Esophagus squamous epithelium (tissue), 4 donors: ENCODE measurements around the gene CACNA2D2.

Experiments used
- POLR2A ChIP-seq, 4 donors: fragments of 450-650 bp; IDR thresholded peaks; one replicate each; pipeline ENCODE4 v1.6.1; 2017; ENCODE audit warnings: antibody characterized with exemption in 4 of 4, mild to moderate bottlenecking in 4 of 4, moderate library complexity in 3 of 4
- TF ChIP-seq, protein P1 (sequence below), 6 experiments: fragments of 450-650 bp in 4 of 6; fragments of 200-600 bp in 2 of 6; sonication (generic) in 2 of 6; IDR thresholded peaks; one replicate each; pipeline ENCODE4 v1.5.1; 2016 to 2019; ENCODE audit warnings: antibody characterized with exemption in 6 of 6, mild to moderate bottlenecking in 4 of 6, moderate library complexity in 4 of 6

DNA sequence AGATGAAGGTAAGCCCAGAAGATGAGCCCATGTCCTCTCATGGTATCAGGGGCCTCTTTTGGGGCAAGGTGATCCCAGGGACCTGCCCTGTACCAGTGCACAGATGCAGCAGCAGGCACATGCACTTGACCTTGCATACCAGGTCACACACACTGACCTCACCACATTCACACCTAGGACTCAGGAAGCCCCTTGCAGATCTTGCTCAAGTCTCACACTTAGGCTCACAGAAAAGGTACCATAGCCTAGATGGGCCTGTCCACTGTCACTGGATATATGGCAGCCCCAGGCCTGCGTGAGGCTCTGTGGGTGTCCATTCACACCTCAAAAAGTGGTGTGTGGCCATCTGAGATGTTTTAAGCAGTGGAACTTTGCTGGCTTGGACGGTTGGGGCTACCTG lies 58.7 kb downstream of the CACNA2D2 start:
- TF ChIP-seq, protein P1, sequence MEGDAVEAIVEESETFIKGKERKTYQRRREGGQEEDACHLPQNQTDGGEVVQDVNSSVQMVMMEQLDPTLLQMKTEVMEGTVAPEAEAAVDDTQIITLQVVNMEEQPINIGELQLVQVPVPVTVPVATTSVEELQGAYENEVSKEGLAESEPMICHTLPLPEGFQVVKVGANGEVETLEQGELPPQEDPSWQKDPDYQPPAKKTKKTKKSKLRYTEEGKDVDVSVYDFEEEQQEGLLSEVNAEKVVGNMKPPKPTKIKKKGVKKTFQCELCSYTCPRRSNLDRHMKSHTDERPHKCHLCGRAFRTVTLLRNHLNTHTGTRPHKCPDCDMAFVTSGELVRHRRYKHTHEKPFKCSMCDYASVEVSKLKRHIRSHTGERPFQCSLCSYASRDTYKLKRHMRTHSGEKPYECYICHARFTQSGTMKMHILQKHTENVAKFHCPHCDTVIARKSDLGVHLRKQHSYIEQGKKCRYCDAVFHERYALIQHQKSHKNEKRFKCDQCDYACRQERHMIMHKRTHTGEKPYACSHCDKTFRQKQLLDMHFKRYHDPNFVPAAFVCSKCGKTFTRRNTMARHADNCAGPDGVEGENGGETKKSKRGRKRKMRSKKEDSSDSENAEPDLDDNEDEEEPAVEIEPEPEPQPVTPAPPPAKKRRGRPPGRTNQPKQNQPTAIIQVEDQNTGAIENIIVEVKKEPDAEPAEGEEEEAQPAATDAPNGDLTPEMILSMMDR (IDR thresholded peaks at IDR 0.05) = no peak
- no peak for TF ChIP-seq POLR2A (IDR thresholded peaks at IDR 0.05)
